Nephron progenitor cell (in vitro differentiated cells): ENCODE measurements around the gene SOS1.

Source experiments
- DNase-seq: peaks from one replicate; pipeline ENCODE4 v3.0.0; 2021
- H3K27ac Mint-ChIP-seq: 2 replicates; pipeline ENCODE4 v1.8.0; 2021; ENCODE audit warnings: mild to moderate bottlenecking, moderate library complexity, mixed read lengths
- H3K27me3 Mint-ChIP-seq: 2 replicates; pipeline ENCODE4 v1.8.0; 2021; ENCODE audit warnings: mild to moderate bottlenecking, low read depth, mixed read lengths; ENCODE audit not compliant: poor library complexity
- H3K36me3 Mint-ChIP-seq: 2 replicates; pipeline ENCODE4 v1.8.0; 2021; ENCODE audit warnings: low read depth, mixed read lengths
- H3K4me1 Mint-ChIP-seq: 2 replicates; pipeline ENCODE4 v1.8.0; 2021; ENCODE audit warnings: mixed read lengths
- H3K4me3 Mint-ChIP-seq: 2 replicates; pipeline ENCODE4 v1.8.0; 2021; ENCODE audit warnings: mild to moderate bottlenecking, moderate library complexity, mixed read lengths
- H3K9me3 Mint-ChIP-seq: 2 replicates; pipeline ENCODE4 v1.8.0; 2021; ENCODE audit warnings: mild to moderate bottlenecking, moderate library complexity, mixed read lengths
- CTCF ChIP-seq: fragments of 200-600 bp; sonication (generic); IDR thresholded peaks from 2 replicates; pipeline ENCODE4 v1.5.0; 2021; ENCODE audit warnings: antibody characterized with exemption

SOS1 gene

DNA sequence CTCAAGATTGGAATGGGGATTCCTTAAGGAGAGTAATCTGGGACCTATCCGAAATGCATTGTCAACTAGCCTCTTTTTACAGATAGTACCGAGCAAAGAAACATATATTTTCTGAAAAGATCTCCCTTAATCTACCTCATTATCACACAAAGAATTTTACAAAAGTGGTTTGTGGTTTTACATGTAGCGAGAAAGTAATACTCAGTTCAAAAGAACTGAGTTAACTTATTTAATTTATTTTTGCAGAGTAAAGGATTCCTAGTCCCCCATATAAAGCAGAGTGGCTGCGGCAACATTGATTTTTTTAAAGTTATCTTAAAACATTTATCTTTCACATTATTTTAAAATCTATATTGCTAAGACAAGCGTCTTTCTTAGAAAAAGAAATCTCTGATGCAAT lies 15.9 kb upstream of the SOS1 start:
- peaks cover 11% of the 10 kb centered on the region for H3K4me1 Mint-ChIP-seq
- H3K36me3 Mint-ChIP-seq: no peaks in the 10 kb centered on the region
- DNase-seq: no peak
- H3K27me3 Mint-ChIP-seq: peaks cover 10% of the 10 kb centered on the region
- no peak overlapping the region for H3K4me3 Mint-ChIP-seq
- no peaks in the 10 kb centered on the region for H3K9me3 Mint-ChIP-seq
- TF ChIP-seq CTCF: no peak
- H3K27ac Mint-ChIP-seq: no peak overlapping the region

- DNase-seq: no peak
- Mint-ChIP-seq H3K36me3 (no peaks in the 10 kb centered on the region), H3K27me3 (peaks cover 13% of the 10 kb centered on the region), H3K4me3 (no peak overlapping the region), H3K4me1 (peaks cover 16% of the 10 kb centered on the region), H3K9me3 (no peaks in the 10 kb centered on the region), H3K27ac (no peak overlapping the region)
- TF ChIP-seq CTCF: no peak
Observed at GRCh38 chr2:39135690-39136259, 14.9 kb upstream of the SOS1 start.

DNA sequence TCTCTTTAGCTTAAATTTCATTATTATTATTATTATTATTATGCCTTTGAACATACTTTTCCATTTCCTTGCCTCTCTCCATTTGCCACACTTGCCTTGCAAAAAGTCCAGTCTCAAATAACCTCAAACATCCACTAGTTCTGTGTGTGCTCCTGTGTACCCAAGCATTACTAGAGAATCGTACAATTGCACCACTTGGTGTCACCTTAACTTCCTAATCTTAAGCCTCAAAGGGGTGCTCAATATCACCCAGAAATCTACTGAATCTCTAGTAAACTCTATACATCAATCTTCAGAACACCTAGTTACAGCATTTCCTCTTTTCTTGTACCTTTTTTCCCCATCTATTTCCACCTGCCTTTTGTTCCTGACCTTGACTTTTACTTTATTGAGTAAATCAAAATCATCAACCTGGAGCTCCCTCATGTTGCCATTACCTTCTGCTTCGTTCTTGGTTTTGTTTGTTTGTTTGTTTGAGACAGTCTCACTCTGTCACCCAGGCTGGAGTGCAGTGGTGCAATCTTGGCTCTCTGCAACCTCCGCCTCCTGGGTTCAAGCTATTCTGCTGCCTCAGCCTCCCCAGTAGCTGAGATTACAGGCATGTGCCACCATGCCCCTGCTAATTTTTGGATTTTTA lies 12.5 kb upstream of the SOS1 start:
- Mint-ChIP-seq H3K4me1 (peaks cover 16% of the 10 kb centered on the region), H3K4me3 (no peak overlapping the region), H3K9me3 (no peaks in the 10 kb centered on the region), H3K36me3 (no peaks in the 10 kb centered on the region), H3K27me3 (peaks cover 17% of the 10 kb centered on the region), H3K27ac (no peak overlapping the region)
- no peak for TF ChIP-seq CTCF
- DNase-seq: no peak

GRCh38 chr2:39128919-39129391 lies 8.1 kb upstream of the SOS1 start:
- TF ChIP-seq CTCF: no peak
- DNase-seq: no peak
- no peaks in the 10 kb centered on the region for H3K9me3 Mint-ChIP-seq
- no peak overlapping the region for H3K4me3 Mint-ChIP-seq
- H3K36me3 Mint-ChIP-seq: no peaks in the 10 kb centered on the region
- H3K4me1 Mint-ChIP-seq: peaks cover 32% of the 10 kb centered on the region
- no peak overlapping the region for H3K27ac Mint-ChIP-seq
- H3K27me3 Mint-ChIP-seq: peaks cover 28% of the 10 kb centered on the region

- no peaks in the 10 kb centered on the region for H3K9me3 Mint-ChIP-seq
- H3K36me3 Mint-ChIP-seq: no peaks in the 10 kb centered on the region
- H3K4me1 Mint-ChIP-seq: peaks cover 38% of the 10 kb centered on the region
- no peak overlapping the region for H3K27ac Mint-ChIP-seq
- no peak overlapping the region for H3K4me3 Mint-ChIP-seq
- peaks cover 25% of the 10 kb centered on the region for H3K27me3 Mint-ChIP-seq
- no peak for TF ChIP-seq CTCF
- no peak for DNase-seq
Observed at GRCh38 chr2:39127973-39128372, 7.1 kb upstream of the SOS1 start.

GRCh38 chr2:39124746-39125057 lies 3.9 kb upstream of the SOS1 start:
- no peak for TF ChIP-seq CTCF
- Mint-ChIP-seq H3K9me3 (no peaks in the 10 kb centered on the region), H3K27me3 (peaks cover 19% of the 10 kb centered on the region), H3K36me3 (no peaks in the 10 kb centered on the region), H3K27ac (peak overlapping the region; percentile 93), H3K4me3 (peak overlapping the region; percentile 91), H3K4me1 (peaks cover 40% of the 10 kb centered on the region)
- DNase-seq: peak; percentile 40
